Measurements from ENCODE around the gene ADAD2. TPM values are rescaled to one million over a fixed set of nuclear protein-coding genes. Genes with fewer than 3 reads are reported as not detected.
A peak's percentile ranks its signal among the peaks of the same experiment; 100 is the strongest.

The ADAD2 gene
- total and polyA plus RNA-seq, 10 of the 15 experiments (the other 5 are each of a cell fraction or from before 2014, with no cell fraction given): 0.44 to 0.68 (median 0.51) TPM; not detected in 7

GRCh38 chr16:84186685-84187437 lies 4.1 kb upstream of the ADAD2 start, which contains the start of gene TAF1C (continued):
- TF ChIP-seq PAX5 (IDR thresholded peaks at IDR 0.05; ENCODE audit: borderline replicate concordance, low read depth, low read length) (no peak), SREBF2 (IDR thresholded peaks at IDR 0.05; ENCODE audit: low read length) (peak; percentile 73), GATAD2B (conservative IDR thresholded peaks at IDR 0.05; ENCODE audit: low read depth) (peak; percentile 82), POU2F2 (IDR thresholded peaks at IDR 0.05; ENCODE audit: borderline replicate concordance, low read depth, low read length) (peak; percentile 59; the same call in 1 of the 3 replicates), ZNF24 (IDR thresholded peaks at IDR 0.05) (peak; percentile 61; the same call in 1 of the 2 replicates), ZNF217 (IDR thresholded peaks at IDR 0.05) (peak; percentile 96), SIN3A (IDR thresholded peaks at IDR 0.05; ENCODE audit: low read depth, low read length) (0 out of 2 replicates have a peak, but pooled peaks have one; percentile 52), IKZF1 (conservative IDR thresholded peaks at IDR 0.05) (peak; percentile 68), SPI1 (IDR thresholded peaks at IDR 0.05; ENCODE audit: borderline replicate concordance, insufficient read depth, low read depth, low read length) (peak; percentile 48; the same call in 1 of the 2 replicates), FOXK2 (IDR thresholded peaks at IDR 0.05) (0 out of 2 replicates have a peak, but pooled peaks have one; percentile 8), CEBPB (IDR thresholded peaks at IDR 0.05; ENCODE audit: borderline replicate concordance in 1 of 2, low read depth in 2 of 2, low read length in 2 of 2) (no peak), RCOR1 (conservative IDR thresholded peaks at IDR 0.05; ENCODE audit: low read depth, low read length) (no peak), NR2F1 (conservative IDR thresholded peaks at IDR 0.05) (peak; percentile 69), RAD51 (IDR thresholded peaks at IDR 0.05) (no peak), SMC3 (IDR thresholded peaks at IDR 0.05; ENCODE audit: borderline replicate concordance, low read length) (peak; percentile 88), LARP7 (IDR thresholded peaks at IDR 0.05) (peak; percentile 66; the same call in 1 of the 2 replicates), SUZ12 (IDR thresholded peaks at IDR 0.05; ENCODE audit: unreplicated experiment) (no peak), HCFC1 (IDR thresholded peaks at IDR 0.05; ENCODE audit: low read length) (peak; percentile 64), TCF12 (IDR thresholded peaks at IDR 0.05; ENCODE audit: low read depth, low read length) (peak; percentile 54), TARDBP (IDR thresholded peaks at IDR 0.05; ENCODE audit: borderline replicate concordance) (0 out of 2 replicates have a peak, but pooled peaks have one; percentile 54)
- TF ChIP-seq, protein P1, sequence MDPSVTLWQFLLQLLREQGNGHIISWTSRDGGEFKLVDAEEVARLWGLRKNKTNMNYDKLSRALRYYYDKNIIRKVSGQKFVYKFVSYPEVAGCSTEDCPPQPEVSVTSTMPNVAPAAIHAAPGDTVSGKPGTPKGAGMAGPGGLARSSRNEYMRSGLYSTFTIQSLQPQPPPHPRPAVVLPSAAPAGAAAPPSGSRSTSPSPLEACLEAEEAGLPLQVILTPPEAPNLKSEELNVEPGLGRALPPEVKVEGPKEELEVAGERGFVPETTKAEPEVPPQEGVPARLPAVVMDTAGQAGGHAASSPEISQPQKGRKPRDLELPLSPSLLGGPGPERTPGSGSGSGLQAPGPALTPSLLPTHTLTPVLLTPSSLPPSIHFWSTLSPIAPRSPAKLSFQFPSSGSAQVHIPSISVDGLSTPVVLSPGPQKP (IDR thresholded peaks at IDR 0.05; ENCODE audit: low read depth, low read length): peak; percentile 90
- TF ChIP-seq, protein P2, sequence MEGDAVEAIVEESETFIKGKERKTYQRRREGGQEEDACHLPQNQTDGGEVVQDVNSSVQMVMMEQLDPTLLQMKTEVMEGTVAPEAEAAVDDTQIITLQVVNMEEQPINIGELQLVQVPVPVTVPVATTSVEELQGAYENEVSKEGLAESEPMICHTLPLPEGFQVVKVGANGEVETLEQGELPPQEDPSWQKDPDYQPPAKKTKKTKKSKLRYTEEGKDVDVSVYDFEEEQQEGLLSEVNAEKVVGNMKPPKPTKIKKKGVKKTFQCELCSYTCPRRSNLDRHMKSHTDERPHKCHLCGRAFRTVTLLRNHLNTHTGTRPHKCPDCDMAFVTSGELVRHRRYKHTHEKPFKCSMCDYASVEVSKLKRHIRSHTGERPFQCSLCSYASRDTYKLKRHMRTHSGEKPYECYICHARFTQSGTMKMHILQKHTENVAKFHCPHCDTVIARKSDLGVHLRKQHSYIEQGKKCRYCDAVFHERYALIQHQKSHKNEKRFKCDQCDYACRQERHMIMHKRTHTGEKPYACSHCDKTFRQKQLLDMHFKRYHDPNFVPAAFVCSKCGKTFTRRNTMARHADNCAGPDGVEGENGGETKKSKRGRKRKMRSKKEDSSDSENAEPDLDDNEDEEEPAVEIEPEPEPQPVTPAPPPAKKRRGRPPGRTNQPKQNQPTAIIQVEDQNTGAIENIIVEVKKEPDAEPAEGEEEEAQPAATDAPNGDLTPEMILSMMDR (IDR thresholded peaks at IDR 0.05 in 2 of 3, conservative IDR thresholded peaks at IDR 0.05 in 1 of 3; ENCODE audit: control insufficient read depth in 2 of 3, extremely low read depth in 1 of 3, insufficient read depth in 1 of 3, low read depth in 3 of 3, low read length in 3 of 3): peak; percentile 94 to 99 (median 97); a peak in 5 of 6 replicates
- TF ChIP-seq, protein P3, sequence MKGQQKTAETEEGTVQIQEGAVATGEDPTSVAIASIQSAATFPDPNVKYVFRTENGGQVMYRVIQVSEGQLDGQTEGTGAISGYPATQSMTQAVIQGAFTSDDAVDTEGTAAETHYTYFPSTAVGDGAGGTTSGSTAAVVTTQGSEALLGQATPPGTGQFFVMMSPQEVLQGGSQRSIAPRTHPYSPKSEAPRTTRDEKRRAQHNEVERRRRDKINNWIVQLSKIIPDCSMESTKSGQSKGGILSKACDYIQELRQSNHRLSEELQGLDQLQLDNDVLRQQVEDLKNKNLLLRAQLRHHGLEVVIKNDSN (IDR thresholded peaks at IDR 0.05; ENCODE audit: borderline replicate concordance, extremely low read length, insufficient read depth, low read depth, low read length): no peak

All from GM12878 (cell line).